K562 (cell line): Measurements from ENCODE around the gene UPK3A. TPM values are rescaled to one million over a fixed set of nuclear protein-coding genes. Genes with fewer than 3 reads are reported as not detected.

ENCODE experiments used
- ATAC-seq: fragments of 200-7000 bp; cut with Tn5 transposase; 3 replicates; pipeline ENCODE4 v1.9.1; 2020; ENCODE audit warnings: moderate library complexity
- BruUV-seq: library from RNA; stranded (reverse); fragments of 400-500 nt; replicated peaks from 2 replicates; lab custom pipeline; 2021; lab: Mats Ljungman, UMichigan
- CTCF ChIA-PET: fragments of 300-600 bp; formaldehyde crosslinking; extraction: SDS; loops from one replicate; lab custom pipeline; 2021; ENCODE audit warnings: low intra/inter-chr PET ratio; lab: Yijun Ruan, JAX
- POLR2A ChIA-PET: fragments of 300-600, 350-650 bp; sonication (Branson Sonifier 250); formaldehyde crosslinking; extraction: SDS; loops from one replicate; lab custom pipeline; 2021; ENCODE audit warnings: antibody characterized with exemption, inconsistent platforms; lab: Yijun Ruan, JAX
- DNase-seq, 4 experiments: peaks; one replicate each; pipeline versions ENCODE4 v3.0.0 to v3.0.0-alpha.2; 2011 to 2018; ENCODE audit warnings: low spot score in 3 of 4, mixed read lengths in 3 of 4; ENCODE audit errors: extremely low read depth in 1 of 4
- FAIRE-seq: peaks from 2 replicates; lab custom pipeline; 2011; peaks lifted over from hg19 to GRCh38; lab: Jason Lieb, UNC
- H2AFZ ChIP-seq: 2 replicates; pipeline ENCODE4 v1.6.0; 2011; ENCODE audit warnings: low read depth, low read length, control low read depth, inconsistent platforms
- H3K27ac ChIP-seq: fragments of 200-600 bp; 3 replicates; pipeline ENCODE4 v1.8.0; 2011; ENCODE audit warnings: low read depth, mild to moderate bottlenecking, control low read depth, inconsistent platforms, low read length, moderate library complexity, mixed read lengths; ENCODE audit errors: extremely low read depth
- H3K27me3 ChIP-seq, 2 experiments: fragments of 300-600 bp in 1 of 2; 2 replicates in 1 of 2; 3 replicates in 1 of 2; pipeline versions ENCODE4 v1.6.0 to v1.8.0; 2011; ENCODE audit warnings: inconsistent platforms in 2 of 2, low read length in 2 of 2, mild to moderate bottlenecking in 1 of 2, mixed read lengths in 1 of 2, moderate library complexity in 1 of 2; ENCODE audit not compliant: control insufficient read depth in 2 of 2, insufficient read depth in 2 of 2
- H3K36me3 ChIP-seq: fragments of 300-600 bp; 3 replicates; pipeline ENCODE4 v1.8.0; 2011; ENCODE audit warnings: mild to moderate bottlenecking, low read length, inconsistent platforms; ENCODE audit not compliant: control insufficient read depth, insufficient read depth
- H3K4me1 ChIP-seq, 2 experiments: fragments of 200-600 bp in 1 of 2; replicated peaks in 1 of 2; 2 replicates in 1 of 2; 3 replicates in 1 of 2; pipeline versions ENCODE4 v1.5.1 to v1.8.0; 2011; ENCODE audit warnings: inconsistent platforms in 2 of 2, low read length in 2 of 2, mild to moderate bottlenecking in 1 of 2, mixed read lengths in 1 of 2, moderate library complexity in 1 of 2; ENCODE audit not compliant: control insufficient read depth in 2 of 2, insufficient read depth in 2 of 2
- H3K4me2 ChIP-seq: 2 replicates; pipeline ENCODE4 v1.6.1; 2011; ENCODE audit warnings: low read length, control low read depth, inconsistent platforms, mixed read lengths; ENCODE audit not compliant: insufficient read depth
- H3K4me3 ChIP-seq: fragments of 200-600 bp; sonication (generic), shearing (Covaris generic); 2 replicates; pipeline ENCODE4 v1.5.1; 2016; ENCODE audit warnings: control low read depth, inconsistent platforms
- H3K79me2 ChIP-seq: fragments of 200-600 bp; 3 replicates; pipeline ENCODE4 v1.8.0; 2011; ENCODE audit warnings: low read length, inconsistent platforms; ENCODE audit not compliant: control insufficient read depth, insufficient read depth
- H3K9ac ChIP-seq, 2 experiments: 2 replicates each; pipeline versions ENCODE4 v1.6.0 to v1.6.1; 2011; ENCODE audit warnings: low read depth in 2 of 2, low read length in 2 of 2, control low read depth in 1 of 2, inconsistent platforms in 1 of 2, mild to moderate bottlenecking in 1 of 2, mixed read lengths in 1 of 2; ENCODE audit not compliant: insufficient read depth in 1 of 2
- H3K9me1 ChIP-seq: one replicate; pipeline ENCODE4 v1.6.0; 2011; ENCODE audit warnings: inconsistent platforms, mild to moderate bottlenecking, low read length, moderate library complexity; ENCODE audit not compliant: control insufficient read depth, insufficient read depth
- H3K9me3 ChIP-seq: replicated peaks from 2 replicates; pipeline ENCODE4 v1.5.1; 2011; ENCODE audit warnings: low read depth, low read length, inconsistent platforms; ENCODE audit not compliant: control insufficient read depth, insufficient read depth
- H4K20me1 ChIP-seq: replicated peaks from 2 replicates; pipeline ENCODE4 v1.6.1; 2011; ENCODE audit warnings: low read length, inconsistent platforms, mixed read lengths; ENCODE audit not compliant: control insufficient read depth, insufficient read depth
- CEBPB ChIP-seq: fragments of 450-650 bp; IDR thresholded peaks from 2 replicates; pipeline ENCODE4 v1.6.1; 2016; ENCODE audit warnings: missing genetic modification characterization, missing compliant biosample characterization
- MEF2D ChIP-seq: conservative IDR thresholded peaks from 2 replicates; pipeline ENCODE4 v1.6.1; 2016; ENCODE audit warnings: low read depth, missing genetic modification characterization, missing compliant biosample characterization
- ZNF740 ChIP-seq, 3 experiments: fragments of 200-800 bp in 1 of 3; sonication (Bioruptor generic) in 1 of 3; sonication (generic) in 1 of 3; formaldehyde crosslinking in 1 of 3; IDR thresholded peaks; 2 replicates each; pipeline versions ENCODE4 v1.6.1 to v1.8.0; 2016 to 2022; ENCODE audit warnings: mild to moderate bottlenecking in 2 of 3, missing compliant biosample characterization in 2 of 3, missing genetic modification characterization in 2 of 3, missing genetic modification reagents in 1 of 3
- WGBS: fragments of 100-300 bp; shearing (Covaris generic); methylation state at CpG from one replicate; pipeline ENCODE4 v1.1.6; 2016; ENCODE audit warnings: low coverage, mixed read lengths; ENCODE audit not compliant: insufficient coverage; ENCODE audit errors: missing lambda C conversion rate; 5-methylcytosine and 5-hydroxymethylcytosine counted together
- in situ Hi-C: fragments of 300-500 bp; cut with MboI; formaldehyde crosslinking; loops from 4 replicates; pipeline ENCODE4 v1.15.0; 2018; ENCODE audit warnings: inconsistent platforms, mixed read lengths
- intact Hi-C: fragments of 100-400 bp; cut with micrococcal nuclease; formaldehyde crosslinking; loops from 2 replicates; pipeline ENCODE4 v1.14.2; 2022
- polyA plus RNA-seq, 8 experiments: library from polyadenylated mRNA; depleted of rRNA in 4 of 8; stranded (reverse) in 5 of 8; unstranded in 3 of 8; fragments of >200 nt; fragmentation: Nextera tagmentation in 2 of 8; fragmentation: Illumina TruSeq in 1 of 8; extraction: Ambion mirVana in 2 of 8; extraction: Trizol in 1 of 8; gene quantifications; 2 replicates each; pipeline versions ENCODE4 v1.2.1 to v1.2.3, GENCODE V29; 2011 to 2014; ENCODE audit warnings: inconsistent platforms in 1 of 8, missing spikeins in 1 of 8
- total RNA-seq, 7 experiments: library from RNA; depleted of rRNA in 6 of 7; stranded (reverse); fragments of >200 nt in 6 of 7; fragmentation: Illumina TruSeq in 2 of 7; extraction: Trizol in 2 of 7; gene quantifications; 2 replicates each; pipeline versions ENCODE4 v1.2.1 to v1.2.3, GENCODE V29; 2011 to 2021; ENCODE audit warnings: low replicate concordance in 1 of 7

UPK3A gene
- total and polyA plus RNA-seq, 9 of the 15 experiments (the other 6 are each of a cell fraction or from before 2014, with no cell fraction given): not detected

DNA sequence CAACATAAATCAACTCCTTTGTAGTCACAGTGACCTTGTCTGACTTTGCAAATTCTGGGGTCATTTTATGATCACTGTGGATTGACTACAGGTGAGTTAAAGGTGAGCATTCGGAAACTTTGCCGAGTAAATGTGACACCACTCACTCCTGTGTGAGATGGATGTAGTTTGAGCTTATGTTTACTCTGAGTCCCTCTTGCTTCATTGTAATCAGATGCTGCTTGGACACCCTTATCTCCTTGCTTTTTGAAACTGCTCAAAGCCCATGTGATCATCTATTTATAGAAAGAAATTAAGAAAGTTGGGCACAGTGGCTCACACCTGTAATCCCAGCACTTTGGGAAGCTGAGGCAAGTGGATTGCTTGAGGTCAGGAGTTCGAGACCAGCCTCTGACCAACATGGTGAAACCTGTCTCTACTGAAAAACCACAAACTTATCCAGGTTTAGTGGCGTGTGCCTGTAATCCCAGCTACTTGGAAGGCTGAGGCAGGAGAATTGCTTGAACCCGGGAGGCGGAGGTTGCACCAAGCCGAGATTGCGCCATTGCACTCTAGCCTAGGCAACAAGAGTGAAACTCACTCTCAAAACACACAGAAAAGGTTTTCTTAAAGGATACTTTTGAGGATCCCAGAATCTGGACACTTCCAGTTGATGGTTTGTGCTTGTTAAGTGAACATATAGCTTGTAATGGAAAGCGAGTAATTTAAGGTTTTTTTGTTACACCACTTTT, 32.2 kb downstream of the UPK3A start:
- FAIRE-seq (no peak), DNase-seq (no peak), ATAC-seq (no peak)
- ChIA-PET CTCF (no interaction called here), POLR2A (no interaction called here)
- Histone ChIP-seq H3K27ac (no peak overlapping the region), H4K20me1 (peaks cover 25% of the 10 kb centered on the region; the same call in 1 of the 2 replicates), H3K36me3 (peaks cover 51% of the 10 kb centered on the region), H3K27me3 (no peaks in the 10 kb centered on the region), H3K4me1 (peaks cover 20 to 65% of the 10 kb centered on the region in 2 experiments), H3K79me2 (peaks cover 98% of the 10 kb centered on the region), H3K9me3 (no peaks in the 10 kb centered on the region), H3K4me2 (no peak overlapping the region), H3K4me3 (no peak overlapping the region), H3K9me1 (peaks cover 7% of the 10 kb centered on the region), H2AFZ (no peak overlapping the region), H3K9ac (no peak overlapping the region)
- no TSS peak for BruUV-seq
- WGBS: 74% methylated on average over 9 of the region's 9 CpGs
- in situ Hi-C loops: no loop called here
- no peak for TF ChIP-seq ZNF740 (CRISPR knock-in tag; IDR thresholded peaks at IDR 0.05)
- no peak for TF ChIP-seq ZNF740 (tag; IDR thresholded peaks at IDR 0.05)
- peak; percentile 50; the same call in 1 of the 2 replicates for TF ChIP-seq CEBPB
- TF ChIP-seq MEF2D (tag): peak; percentile 72
- intact Hi-C loops: no loop called here
